Stimulated activated naive CD4-positive, alpha-beta T cell (primary cell): ENCODE measurements around the gene FMN1.

Experiments used
- DNase-seq, 6 experiments: peaks; one replicate each; lab custom pipeline; 2025; lab: John Stamatoyannopoulos, UW

Gene FMN1

GRCh38 chr15:33016405-33017024 is 178.0 kb downstream of the FMN1 start:
- DNase-seq, result peak in 2 of 6 experiments; percentile 24 to 33

- no peak for DNase-seq
Observed at GRCh38 chr15:33014586-33014985, 179.9 kb downstream of the FMN1 start.

GRCh38 chr15:33013827-33014445 is 180.6 kb downstream of the FMN1 start:
- no peak for DNase-seq

- DNase-seq, result no peak
Observed at GRCh38 chr15:33011976-33012375, 182.5 kb downstream of the FMN1 start.

GRCh38 chr15:33009603-33010002 is 184.9 kb downstream of the FMN1 start:
- DNase-seq, result no peak

- DNase-seq, result no peak
Observed at GRCh38 chr15:33009026-33009425, 185.5 kb downstream of the FMN1 start.

GRCh38 chr15:33008284-33008995 is 186.1 kb downstream of the FMN1 start:
- no peak for DNase-seq

GRCh38 chr15:33007303-33007855 is 187.1 kb downstream of the FMN1 start:
- no peak for DNase-seq

- DNase-seq, result no peak
Observed at GRCh38 chr15:33005582-33005981, 188.9 kb downstream of the FMN1 start.

- no peak for DNase-seq
Observed at GRCh38 chr15:33001926-33002325, 192.6 kb downstream of the FMN1 start.

- no peak for DNase-seq
Observed at GRCh38 chr15:32998979-32999672, 195.4 kb downstream of the FMN1 start.

GRCh38 chr15:32998182-32998581 is 196.3 kb downstream of the FMN1 start:
- no peak for DNase-seq

- DNase-seq, result no peak
Observed at GRCh38 chr15:32994810-32995424, 199.6 kb downstream of the FMN1 start.

- no peak for DNase-seq
Observed at GRCh38 chr15:32993285-32993684, 201.2 kb downstream of the FMN1 start.

- no peak for DNase-seq
Observed at GRCh38 chr15:32991619-32992111, 202.8 kb downstream of the FMN1 start.

GRCh38 chr15:32990071-32990470 is 204.4 kb downstream of the FMN1 start:
- no peak for DNase-seq

GRCh38 chr15:32987067-32987466 is 207.4 kb downstream of the FMN1 start:
- DNase-seq, result no peak

GRCh38 chr15:32986147-32986546 is 208.4 kb downstream of the FMN1 start:
- DNase-seq, result no peak

GRCh38 chr15:32983679-32984078 is 210.8 kb downstream of the FMN1 start:
- DNase-seq, result no peak

- DNase-seq, result no peak
Observed at GRCh38 chr15:32982001-32982400, 212.5 kb downstream of the FMN1 start.

- DNase-seq, result no peak
Observed at GRCh38 chr15:32981536-32981935, 213.0 kb downstream of the FMN1 start.

GRCh38 chr15:32979710-32980109 is 214.8 kb downstream of the FMN1 start:
- DNase-seq, result no peak
